Brain microvascular endothelial cell (primary cell): ENCODE measurements around the gene PPP1R26.

ENCODE experiments used
- DNase-seq: peaks from one replicate; pipeline ENCODE4 v3.0.0-alpha.2; 2020
- H3K27ac ChIP-seq: fragments of 250-450 bp; sonication (Bioruptor Pico); 2 replicates; pipeline ENCODE4 v1.5.1; 2020; ENCODE audit warnings: mild to moderate bottlenecking, moderate library complexity
- H3K27me3 ChIP-seq: fragments of 250-450 bp; sonication (Bioruptor Pico); replicated peaks from 2 replicates; pipeline ENCODE4 v1.5.1; 2020; ENCODE audit warnings: mild to moderate bottlenecking
- H3K36me3 ChIP-seq: fragments of 250-450 bp; sonication (Bioruptor Pico); replicated peaks from 2 replicates; pipeline ENCODE4 v1.5.1; 2020; ENCODE audit warnings: mild to moderate bottlenecking
- H3K4me3 ChIP-seq: 2 replicates; pipeline ENCODE4 v1.5.1; 2011; ENCODE audit warnings: low read depth, mild to moderate bottlenecking, control low read depth, low read length, moderate library complexity
- CTCF ChIP-seq: IDR thresholded peaks from 2 replicates; pipeline ENCODE4 v1.5.1; 2011; ENCODE audit warnings: low read depth, mild to moderate bottlenecking, moderate library complexity, low read length, control low read depth, inconsistent platforms; ENCODE audit errors: missing control alignments
- in situ Hi-C: cut with HindIII; loops from 2 replicates; pipeline ENCODE4 v1.10.0; 2017; ENCODE audit warnings: low sequenced_read_pairs, low pct_ligation_motif_present

The PPP1R26 gene

GRCh38 chr9:135490166-135490870 lies 10.7 kb downstream of the PPP1R26 start:
- TF ChIP-seq CTCF = no peak
- no peak for DNase-seq
- no peak overlapping the region for H3K4me3 ChIP-seq
- no peaks in the 10 kb centered on the region for H3K27me3 ChIP-seq
- in situ Hi-C loops = no loop called here
- H3K27ac ChIP-seq = no peak overlapping the region
- no peaks in the 10 kb centered on the region for H3K36me3 ChIP-seq

GRCh38 chr9:135490980-135491464 lies 11.4 kb downstream of the PPP1R26 start:
- no peak for TF ChIP-seq CTCF
- no peak for DNase-seq

GRCh38 chr9:135491764-135492163 lies 12.2 kb downstream of the PPP1R26 start:
- H3K4me3 ChIP-seq = no peak overlapping the region
- no peaks in the 10 kb centered on the region for H3K36me3 ChIP-seq
- no peak overlapping the region for H3K27ac ChIP-seq
- no peak for DNase-seq
- H3K27me3 ChIP-seq = no peaks in the 10 kb centered on the region
- in situ Hi-C loops = no loop called here
- no peak for TF ChIP-seq CTCF

More at GRCh38 chr9:135490980-135491464, 11.4 kb downstream of the PPP1R26 start:
- no peaks in the 10 kb centered on the region for H3K36me3 ChIP-seq
- H3K27me3 ChIP-seq = no peaks in the 10 kb centered on the region
- no peak overlapping the region for H3K4me3 ChIP-seq
- H3K27ac ChIP-seq = no peak overlapping the region
- in situ Hi-C loops = no loop called here

GRCh38 chr9:135492886-135493669 lies 13.5 kb downstream of the PPP1R26 start:
- H3K4me3 ChIP-seq = no peak overlapping the region
- in situ Hi-C loops = no loop called here
- H3K27ac ChIP-seq = no peak overlapping the region
- no peak for TF ChIP-seq CTCF
- H3K36me3 ChIP-seq = no peaks in the 10 kb centered on the region
- no peaks in the 10 kb centered on the region for H3K27me3 ChIP-seq
- DNase-seq = no peak

- in situ Hi-C loops = no loop called here
- no peaks in the 10 kb centered on the region for H3K36me3 ChIP-seq
- no peak overlapping the region for H3K27ac ChIP-seq
- H3K4me3 ChIP-seq = no peak overlapping the region
- TF ChIP-seq CTCF = no peak
- no peak for DNase-seq
- no peaks in the 10 kb centered on the region for H3K27me3 ChIP-seq
Observed at GRCh38 chr9:135494791-135495559, 15.4 kb downstream of the PPP1R26 start.
